NOMO-1 (cell line): ENCODE data around the gene SLC34A3.

Experiments
- DNase-seq, 2 experiments: peaks; one replicate each; lab custom pipeline; 2025; ENCODE audit not compliant: unreplicated experiment in 2 of 2; lab: John Stamatoyannopoulos, UW

Gene SLC34A3

DNA sequence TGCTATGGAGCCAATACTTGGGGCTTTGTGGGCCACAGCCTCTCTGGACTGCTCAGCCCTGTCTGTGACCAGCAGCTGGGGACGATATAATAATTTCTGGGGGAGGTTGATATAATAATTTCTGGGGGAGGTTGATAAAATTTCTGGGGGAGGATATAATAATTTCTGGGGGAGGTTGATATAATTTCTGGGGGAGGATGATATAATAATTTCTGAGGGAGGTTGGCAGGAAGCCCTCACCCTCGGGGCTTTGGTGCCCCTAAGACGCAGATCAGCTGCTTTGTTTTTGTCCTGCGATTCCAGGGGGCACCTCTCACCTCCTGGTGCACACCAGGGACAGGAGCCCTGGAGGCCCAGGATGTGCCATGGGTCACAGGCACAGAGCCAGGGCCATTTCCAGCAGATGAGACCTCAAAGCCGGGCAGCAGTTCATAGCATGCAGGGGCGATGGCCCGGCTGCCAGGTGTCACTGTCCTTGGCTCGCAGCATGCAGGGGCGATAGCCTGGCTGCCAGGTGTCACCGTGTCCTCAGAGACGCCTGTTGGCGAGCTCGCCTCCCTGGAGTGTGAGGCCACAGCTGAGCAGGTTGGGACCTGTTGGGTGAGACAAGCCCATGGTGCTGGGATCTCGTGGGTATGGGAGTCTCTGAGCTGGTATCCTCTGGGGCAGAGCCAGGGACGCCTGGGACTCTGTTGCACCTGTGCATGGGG lies 43.1 kb downstream of the SLC34A3 start:
- DNase-seq: no peak

DNA sequence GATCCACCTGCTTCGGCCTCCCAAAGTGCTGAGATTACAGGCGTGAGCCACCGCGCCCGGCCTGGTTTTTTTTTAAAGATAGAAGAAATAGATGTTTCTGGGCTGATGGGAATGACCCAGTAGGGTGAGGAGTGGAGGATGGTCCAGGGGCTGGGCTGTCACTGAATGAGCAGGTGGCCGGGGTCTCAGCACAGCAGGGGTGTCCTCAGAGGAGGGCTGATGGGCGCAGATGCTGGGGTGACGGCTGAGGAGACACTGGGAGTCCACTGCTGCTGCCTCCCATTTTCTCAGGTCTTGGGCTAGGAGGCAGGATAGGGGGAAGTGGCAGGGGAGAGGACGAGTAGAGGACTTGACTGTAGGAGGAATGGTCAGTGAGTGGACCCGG lies 44.5 kb downstream of the SLC34A3 start:
- DNase-seq: no peak

DNA sequence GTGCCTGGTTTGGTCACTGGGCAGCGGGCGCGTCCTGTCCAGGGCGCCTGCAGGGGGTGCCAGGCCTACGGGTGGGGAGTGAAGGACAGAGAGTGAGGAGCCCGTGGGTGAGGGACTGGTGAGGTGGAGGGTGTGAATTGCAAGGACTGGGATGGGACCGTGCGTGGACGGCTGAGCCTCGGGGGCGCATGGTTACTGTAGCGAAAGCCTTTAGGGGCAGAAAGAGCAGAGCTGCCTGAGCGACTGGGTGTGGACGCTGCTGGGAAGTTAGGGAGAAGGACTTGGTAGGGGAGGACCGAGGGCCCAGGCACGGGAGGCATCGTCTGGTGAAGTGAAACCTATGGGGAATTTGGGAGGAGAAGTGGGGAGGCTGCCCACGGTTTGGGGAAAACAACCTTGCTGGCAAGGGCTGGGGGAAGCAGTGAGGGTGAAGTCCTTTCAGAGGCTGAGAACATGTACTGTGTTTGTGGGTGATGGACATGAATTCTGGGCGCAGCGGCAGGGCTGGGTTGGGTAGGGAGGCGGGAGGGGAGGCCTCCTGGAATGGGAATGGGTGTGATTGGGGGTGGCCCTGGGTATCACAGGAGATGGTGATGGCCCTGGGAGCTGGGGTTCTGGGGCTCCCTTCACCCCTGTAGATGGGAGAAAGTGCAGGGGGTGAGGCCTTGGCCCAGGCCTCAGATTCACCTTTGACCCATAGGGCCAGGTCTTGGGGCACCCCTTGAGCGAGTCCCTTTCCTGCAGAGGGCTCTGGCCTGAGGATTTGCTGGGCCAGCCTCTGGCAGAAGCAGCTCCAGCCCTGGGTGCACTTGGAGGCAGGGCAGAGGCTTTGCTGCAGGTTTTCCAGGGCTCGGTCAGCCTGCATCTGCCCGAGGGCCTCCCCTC lies 45.1 kb downstream of the SLC34A3 start:
- DNase-seq: no peak

DNA sequence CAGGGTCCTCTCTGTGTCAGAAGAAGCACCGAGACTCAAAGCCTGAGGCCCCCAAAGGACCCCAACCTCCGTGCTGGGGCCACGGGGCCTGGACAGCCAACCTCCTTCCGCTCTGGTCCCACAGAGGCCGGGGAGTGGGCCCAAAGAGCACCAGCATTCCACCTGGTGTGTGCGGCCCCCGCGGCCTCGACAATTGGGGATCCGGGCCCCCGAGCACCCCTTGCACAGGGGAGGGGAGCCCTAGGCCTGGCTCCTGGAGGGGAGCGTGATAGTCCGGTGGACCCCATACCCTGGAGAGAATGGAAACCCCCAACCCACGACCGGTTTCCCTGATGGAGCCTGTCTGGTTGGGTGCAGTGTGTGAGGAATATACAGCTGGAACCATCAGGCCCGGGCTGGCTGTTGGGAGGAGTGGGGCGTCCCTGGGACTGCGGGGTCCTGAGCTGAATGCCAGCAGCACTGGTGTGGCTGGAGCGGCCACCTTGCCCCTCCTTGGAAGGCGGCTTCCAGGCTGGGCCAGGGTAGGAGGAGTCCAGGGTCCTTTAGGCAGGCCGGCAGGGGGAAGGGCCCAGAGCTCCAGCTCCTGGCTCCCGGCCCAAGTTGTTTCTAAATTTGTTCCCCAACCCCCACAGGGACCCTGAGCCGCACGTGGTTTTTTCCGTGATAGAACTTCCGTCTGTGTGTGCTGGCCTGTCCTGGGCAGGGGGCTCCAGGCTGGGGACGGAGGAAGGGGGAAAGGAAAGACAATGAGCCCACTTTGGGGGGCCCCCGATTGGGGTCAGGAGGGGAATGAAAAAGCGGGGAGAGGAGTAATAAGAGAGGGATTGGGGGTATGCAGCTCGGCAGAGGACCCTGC lies 46.0 kb downstream of the SLC34A3 start:
- peak; percentile 78 to 84 for DNase-seq

DNA sequence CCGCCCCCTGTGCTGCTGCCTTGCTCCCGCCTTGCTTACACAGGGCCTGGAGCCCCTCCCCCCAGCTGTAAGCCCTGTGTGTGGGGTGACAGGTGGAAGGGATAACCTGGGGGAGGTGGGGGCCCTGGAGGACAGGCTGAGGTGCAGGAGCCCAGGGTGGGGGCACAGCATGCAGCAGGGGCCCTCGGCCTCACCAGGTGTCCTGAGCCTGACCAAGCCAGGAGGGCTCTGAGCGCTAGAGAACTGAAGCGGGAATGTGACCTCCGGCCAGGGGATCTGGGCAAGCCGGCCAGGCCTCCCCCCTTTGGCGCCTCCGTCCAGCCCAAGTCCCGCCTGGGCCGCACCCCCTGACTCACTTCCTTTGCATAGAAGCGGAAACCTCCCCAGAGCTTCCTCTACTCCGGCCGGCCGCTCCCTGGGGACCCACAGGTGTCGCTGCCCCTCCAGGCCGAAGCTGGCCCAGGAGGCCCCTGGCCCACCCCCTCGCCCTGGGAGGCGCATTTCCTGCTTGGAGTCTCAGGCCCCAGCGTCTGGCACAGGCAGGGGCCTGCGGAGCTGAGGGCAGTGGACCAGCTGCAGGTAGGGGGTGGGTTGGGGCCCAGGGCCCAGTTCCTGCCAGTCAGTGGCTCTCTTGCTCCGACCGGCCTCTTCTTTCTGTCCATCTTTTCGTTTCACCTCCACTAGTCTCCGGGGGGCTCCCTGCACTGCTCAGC lies 46.8 kb downstream of the SLC34A3 start, which contains the start of gene TOR4A:
Gene TOR4A (plus strand): TSS at position 398 of the 713 bp plus-strand sequence. CDS start 964 bp downstream, outside the sequence.
- DNase-seq: peak; percentile 95 to 98

DNA sequence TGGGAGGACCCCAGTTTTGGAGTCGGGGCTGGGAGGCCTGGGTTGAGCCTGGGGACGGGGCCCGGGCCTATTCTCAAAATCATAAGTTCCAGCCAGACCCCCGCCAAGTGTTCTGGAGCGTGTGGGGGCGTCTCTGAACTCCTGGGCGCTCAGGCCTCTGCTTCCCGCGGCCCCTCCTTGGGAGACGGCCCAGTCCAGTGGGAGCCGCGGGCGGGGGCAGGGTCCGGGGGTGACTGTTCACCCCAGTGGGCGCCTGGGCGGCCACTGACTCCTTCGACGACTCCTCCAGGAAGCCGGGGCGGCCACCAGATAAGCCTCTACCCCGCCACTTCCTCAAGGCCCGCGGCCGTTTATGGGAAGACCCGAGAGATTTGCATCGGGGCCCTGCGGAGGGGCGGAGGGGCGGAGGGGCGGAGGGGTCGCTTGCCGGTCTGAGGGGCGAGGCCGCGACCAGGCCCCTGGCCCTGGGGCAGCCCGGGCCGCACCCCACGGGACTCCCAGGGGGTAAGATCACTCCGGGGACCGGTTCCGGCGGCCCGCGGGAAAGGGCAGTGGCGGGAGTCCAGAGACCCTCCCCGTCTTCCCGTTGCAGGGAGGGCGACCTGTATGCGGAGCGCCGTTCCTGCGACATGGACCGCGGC lies 47.5 kb downstream of the SLC34A3 start:
- peak; percentile 53 to 64 for DNase-seq

DNA sequence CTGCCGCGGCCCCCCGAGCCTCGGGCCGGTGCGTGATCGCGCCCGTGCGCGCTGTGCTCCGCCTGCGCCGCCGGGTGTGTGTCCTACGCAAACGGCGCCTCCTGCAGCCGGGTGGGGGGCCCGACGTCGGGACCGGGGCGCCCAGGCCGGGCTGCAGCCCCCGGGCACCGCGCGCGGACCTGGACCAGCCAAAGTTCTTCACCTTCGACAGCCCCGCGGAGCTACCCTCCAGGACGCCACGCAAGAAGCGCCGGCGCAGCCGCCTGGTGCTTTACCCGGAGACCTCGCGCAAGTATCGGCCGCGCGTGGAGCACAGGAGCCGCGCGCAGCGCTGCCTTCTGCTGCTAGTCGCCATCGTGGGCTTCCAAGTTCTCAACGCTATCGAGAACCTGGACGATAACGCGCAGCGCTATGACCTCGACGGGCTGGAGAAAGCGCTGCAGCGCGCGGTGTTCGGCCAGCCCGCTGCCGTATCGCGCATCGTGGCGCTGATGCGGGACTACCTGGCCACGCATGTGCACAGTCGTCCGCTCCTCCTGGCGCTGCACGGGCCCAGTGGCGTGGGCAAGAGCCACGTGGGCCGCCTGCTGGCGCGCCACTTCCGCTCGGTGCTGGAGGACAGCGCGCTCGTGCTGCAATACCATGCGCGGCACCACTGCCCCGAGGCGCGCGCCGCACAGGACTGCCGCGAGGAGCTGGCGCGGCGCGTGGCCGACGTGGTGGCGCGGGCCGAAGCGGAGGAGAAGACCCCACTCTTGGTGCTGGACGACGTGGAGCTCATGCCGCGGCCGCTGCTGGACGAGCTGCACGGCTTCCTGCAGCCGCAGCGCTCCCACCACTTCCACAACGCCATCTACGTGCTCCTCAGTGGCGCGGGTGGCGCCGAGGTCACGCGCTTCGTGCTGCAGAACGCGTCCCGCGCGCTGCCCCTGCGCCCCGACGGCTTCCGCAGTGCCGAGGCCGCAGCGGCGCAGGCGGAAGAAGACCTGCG lies 48.3 kb downstream of the SLC34A3 start:
- no peak for DNase-seq

DNA sequence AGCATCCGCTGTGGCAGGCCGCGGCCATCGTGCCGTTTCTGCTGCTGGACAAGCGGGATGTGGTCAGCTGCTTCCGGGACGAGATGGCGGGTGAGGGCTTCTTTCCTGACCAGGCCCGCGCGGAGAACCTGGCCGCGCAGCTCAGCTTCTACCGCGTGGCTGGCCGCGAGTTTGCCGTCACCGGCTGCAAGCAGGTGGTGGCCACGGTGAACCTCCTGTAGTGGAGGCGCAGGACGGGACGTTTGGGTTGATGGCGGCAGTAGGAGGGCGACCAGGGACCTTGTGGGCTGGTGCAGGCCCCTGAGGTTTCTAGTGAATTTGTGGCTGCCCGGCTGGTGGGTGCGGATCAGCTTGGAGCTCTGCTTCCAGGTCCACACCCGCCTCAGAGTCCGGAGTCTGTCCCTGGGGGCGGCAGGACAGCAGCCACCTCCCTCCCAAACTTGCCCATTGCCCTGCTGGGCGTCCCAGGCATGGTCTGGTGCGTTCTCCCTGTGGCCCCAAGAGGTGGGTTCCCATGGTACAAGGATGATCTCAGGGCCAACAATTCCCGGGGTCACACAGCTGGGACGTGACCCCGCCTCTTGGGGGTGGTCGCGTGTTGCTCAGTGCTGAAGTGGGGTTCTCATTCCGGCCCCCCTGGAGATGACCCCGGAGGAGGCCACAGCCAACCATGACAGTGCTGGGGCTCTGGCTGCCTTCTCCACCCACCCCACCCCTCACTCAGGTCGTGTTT lies 49.2 kb downstream of the SLC34A3 start:
- no peak for DNase-seq

DNA sequence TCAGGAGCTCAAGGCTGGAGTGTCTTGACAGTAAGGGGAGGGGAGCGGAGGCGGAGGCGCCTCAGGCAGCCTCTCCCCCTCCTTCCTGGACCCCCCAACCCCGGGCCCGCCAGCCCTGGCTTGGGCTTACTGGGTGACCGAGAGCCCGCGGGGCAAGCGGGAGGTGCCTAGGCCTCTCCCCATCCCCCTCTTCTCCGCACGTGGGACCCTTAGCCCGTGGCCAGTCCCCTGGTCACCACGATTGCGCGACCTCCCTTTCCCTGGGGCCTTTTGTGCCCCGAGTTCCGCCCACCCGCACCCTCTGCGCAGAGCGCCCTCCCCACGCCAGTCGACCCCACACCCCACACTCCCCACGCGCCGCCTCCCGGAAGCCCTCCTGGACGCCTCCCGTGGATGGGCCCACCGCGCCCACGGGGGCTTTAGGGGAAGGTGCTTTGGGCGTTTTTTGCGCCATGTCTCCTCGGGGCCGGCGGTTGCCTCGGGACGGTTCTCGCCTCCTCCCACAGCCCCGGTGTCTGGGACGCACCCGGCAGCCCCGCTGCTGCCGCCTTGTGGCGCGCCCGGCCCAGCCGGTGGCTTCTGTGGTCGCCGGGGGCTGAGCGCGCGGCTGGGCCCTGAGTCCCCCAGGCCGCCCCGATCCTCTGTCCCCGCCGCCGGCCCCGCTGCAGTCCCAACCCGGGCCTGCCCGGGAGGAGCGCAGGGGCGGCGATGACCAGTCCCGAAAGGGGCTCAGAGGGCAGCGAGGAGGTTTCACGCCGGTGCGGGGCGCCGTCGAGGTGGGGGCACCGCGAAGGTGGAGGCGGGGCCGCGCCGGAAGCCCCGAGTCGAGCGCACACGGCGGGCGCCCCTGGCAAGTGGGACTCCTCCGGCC lies 50.0 kb downstream of the SLC34A3 start:
- DNase-seq: no peak

DNA sequence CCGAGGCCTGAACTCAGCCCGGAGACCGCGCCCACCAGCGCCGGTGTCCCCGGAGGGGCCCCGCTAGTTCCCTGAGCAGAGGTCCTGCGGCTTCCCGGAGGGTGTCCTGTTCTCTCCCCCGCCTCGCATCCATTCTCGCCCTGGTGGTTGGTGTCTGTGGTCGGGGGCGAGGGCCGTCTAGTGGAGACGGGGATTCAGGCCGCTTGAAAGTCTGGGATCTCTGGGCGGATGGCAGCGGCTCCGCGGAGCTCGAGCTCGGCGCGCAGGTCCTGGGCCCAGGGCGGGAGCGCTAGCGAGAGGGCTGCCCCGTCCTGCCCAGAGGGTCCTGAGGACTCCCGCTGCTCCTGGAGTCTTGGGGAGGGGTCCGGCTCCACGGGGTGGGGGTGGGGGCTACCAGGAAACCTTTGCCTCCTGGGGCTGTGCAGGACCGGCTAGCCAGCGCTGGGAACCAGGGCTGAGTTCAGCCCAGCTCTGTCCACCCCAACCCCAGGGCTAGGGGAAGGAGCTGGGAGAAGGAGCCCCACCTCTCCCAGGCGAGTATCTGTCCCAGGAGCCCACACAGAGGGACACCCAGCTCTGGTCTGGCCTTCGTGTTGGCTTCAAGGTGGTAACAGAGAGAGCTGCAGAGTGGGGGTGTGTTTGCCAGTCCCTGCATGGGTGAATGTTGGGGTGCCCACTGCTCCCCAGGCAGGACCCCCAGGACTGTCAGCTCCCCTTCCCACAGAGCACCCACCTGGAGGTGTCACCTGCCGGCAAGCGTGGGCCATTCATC lies 50.8 kb downstream of the SLC34A3 start:
- DNase-seq: no peak
